ENCODE data around the gene STK32B.

STK32B gene

GRCh38 chr4:5069901-5070300 lies 18.6 kb downstream of the STK32B start:
- no peak for DNase-seq (ENCODE audit: low read depth)

- DNase-seq (ENCODE audit: low read depth), result no peak
These were observed 21.7 kb downstream of the STK32B start for GRCh38 chr4:5072948-5073347.

GRCh38 chr4:5078009-5078408 lies 26.7 kb downstream of the STK32B start:
- DNase-seq (ENCODE audit: low read depth), result no peak

- DNase-seq (ENCODE audit: low read depth), result no peak
These were observed 28.3 kb downstream of the STK32B start for GRCh38 chr4:5079581-5079980.

DNA sequence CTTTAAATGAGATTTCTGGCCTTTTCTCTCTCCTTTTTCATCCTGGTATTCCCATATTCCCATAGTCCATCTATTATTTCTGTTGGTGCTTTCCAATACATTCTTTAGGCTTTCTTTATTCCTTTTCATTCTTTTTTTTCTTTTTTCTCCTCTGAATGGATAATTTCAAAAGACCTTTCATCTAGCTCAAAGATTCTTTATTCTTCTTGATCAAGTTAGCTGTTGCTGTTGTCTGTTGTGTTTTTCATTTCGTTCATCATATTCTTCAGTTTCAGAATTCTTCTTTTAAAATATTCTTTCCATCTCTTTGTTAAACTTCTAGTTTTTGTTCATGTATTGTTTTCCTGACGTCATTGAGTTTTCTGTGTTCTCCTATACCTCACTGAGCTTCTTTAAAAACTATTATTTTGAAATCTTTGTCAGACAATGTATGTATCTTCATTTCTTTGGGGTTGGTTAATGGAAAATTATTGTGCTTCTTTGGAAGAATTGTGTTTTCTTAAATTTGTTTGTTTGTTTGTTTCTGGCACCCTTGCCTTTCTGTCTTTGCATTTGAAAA lies 30.2 kb downstream of the STK32B start:
- no peak for DNase-seq (ENCODE audit: low read depth)

DNA sequence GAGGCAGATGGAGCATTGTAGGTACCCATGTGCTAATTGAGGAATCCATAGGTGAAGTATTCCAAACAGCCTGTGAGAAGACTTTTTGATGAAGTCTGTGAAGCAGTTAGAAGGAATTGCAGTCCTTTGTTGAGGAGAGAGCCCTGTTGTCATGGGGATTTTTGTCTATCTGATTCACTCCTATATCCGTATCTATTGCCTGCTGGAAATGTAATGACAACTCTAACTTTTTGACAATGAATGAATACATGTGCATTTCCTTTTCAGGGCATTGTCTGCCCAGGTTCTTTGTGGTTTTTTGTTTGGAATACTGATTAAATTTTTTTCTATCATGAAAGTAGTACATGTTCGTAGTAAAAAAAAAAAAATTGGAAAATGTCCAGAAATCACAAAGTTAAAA lies 31.1 kb downstream of the STK32B start:
- DNase-seq (ENCODE audit: low read depth), result no peak

GRCh38 chr4:5084911-5085475 lies 33.7 kb downstream of the STK32B start:
- no peak for DNase-seq (ENCODE audit: low read depth)

DNA sequence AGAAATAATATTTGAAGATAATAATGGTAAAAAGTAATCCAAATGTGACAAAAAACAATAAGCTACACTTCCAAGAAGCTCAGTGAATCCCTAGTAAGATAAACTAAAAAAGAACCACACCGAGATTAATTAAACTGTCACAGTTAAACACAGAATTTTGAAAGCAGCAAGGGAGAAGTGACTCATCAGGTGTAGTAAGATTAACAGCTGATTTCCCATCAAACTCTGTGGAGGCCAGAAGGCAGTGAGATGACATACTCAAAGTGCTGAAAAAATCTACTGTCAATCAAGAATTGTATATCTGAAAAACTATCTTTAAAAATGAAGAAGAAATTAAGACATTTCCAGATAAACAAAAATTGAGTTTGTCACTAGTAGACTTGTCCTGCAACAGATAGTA lies 35.3 kb downstream of the STK32B start:
- DNase-seq (ENCODE audit: low read depth), result no peak

DNA sequence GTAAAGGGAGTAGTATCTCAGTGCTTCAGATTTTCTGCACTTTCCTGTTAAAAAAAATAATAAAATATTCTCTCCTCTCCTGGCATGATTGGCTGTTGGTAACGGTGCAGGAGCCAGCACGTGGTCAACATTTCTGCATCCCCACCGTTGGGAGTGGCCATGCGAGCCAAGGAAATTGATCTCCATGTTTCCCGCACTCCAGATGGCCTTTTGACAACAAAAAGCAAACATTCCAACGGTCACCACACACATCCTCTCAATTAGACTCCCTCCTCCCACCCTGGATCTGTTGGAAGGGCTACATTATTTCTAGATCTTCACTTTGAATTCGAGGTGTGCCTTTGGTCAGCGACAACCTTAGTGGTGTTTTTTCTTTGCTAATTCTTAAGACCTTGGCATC lies 45.0 kb downstream of the STK32B start:
- no peak for DNase-seq (ENCODE audit: low read depth)

DNA sequence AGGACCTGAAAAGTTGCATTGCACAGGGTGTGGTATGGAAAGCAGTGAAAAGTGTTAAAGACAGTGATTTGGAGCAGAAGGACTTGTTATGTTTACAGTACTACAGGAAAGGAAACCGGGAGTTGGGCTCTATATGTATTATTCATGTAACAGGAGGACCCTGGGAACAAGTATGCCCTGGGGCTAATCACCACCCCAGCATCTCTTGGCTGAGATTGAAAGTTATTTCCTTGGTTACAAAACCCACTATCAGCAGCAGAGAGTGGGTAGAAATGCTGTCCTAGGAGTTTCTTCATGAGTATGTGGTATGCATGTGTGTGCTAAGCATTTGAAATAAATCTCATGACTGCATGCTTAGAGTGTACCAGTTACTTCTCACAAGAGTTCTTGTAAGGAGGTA lies 46.9 kb downstream of the STK32B start:
- no peak for DNase-seq (ENCODE audit: low read depth)

GRCh38 chr4:5100336-5100735 lies 49.1 kb downstream of the STK32B start:
- DNase-seq (ENCODE audit: low read depth), result no peak

DNA sequence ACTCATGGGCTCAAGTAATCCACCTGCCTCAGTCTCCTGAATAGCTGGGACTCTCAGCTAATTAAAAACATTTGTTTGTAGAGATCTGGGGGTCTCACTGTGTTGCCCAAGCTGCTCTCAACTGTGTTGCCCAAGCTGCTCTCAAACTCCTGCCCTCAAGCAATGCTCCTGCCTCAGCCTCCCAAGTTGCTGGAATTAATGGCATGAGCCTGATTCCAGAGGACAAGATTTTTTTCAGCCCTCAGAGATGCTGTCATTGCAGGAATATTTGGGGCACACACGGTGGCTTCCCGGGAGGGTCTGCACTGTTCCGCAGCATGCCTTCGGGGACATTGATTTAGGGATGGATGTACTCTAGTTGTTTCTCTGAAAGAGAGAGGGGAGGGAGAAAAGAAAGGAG lies 49.7 kb downstream of the STK32B start:
- no peak for DNase-seq (ENCODE audit: low read depth)

GRCh38 chr4:5101571-5101970 lies 50.3 kb downstream of the STK32B start:
- no peak for DNase-seq (ENCODE audit: low read depth)

GRCh38 chr4:5110901-5111300 lies 59.6 kb downstream of the STK32B start:
- no peak for DNase-seq (ENCODE audit: low read depth)

- no peak for DNase-seq (ENCODE audit: low read depth)
These were observed 61.2 kb downstream of the STK32B start for GRCh38 chr4:5112333-5113095.

DNA sequence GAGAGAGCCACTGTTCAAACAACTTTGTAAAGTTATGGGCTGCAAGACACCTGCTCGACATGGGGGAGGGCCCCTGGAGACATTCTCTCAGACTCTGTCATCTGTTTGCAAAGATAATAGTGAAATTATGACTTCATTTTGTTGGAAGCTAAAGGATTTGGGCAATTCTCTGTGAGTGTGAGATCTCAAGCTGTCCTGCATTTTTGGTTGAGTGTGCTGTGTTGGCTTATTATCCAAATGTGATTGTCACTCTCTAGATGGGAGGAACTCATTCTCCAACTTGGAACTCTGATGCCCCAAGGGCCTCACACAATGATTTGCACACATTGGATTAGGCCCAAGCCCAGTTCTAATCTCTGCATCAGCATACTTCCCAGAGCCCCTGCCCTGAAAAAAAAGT lies 63.7 kb downstream of the STK32B start:
- DNase-seq (ENCODE audit: low read depth), result no peak

GRCh38 chr4:5118091-5118786 lies 67.0 kb downstream of the STK32B start:
- DNase-seq (ENCODE audit: low read depth), result no peak

- no peak for DNase-seq (ENCODE audit: low read depth)
These were observed 67.9 kb downstream of the STK32B start for GRCh38 chr4:5118994-5119835.

DNA sequence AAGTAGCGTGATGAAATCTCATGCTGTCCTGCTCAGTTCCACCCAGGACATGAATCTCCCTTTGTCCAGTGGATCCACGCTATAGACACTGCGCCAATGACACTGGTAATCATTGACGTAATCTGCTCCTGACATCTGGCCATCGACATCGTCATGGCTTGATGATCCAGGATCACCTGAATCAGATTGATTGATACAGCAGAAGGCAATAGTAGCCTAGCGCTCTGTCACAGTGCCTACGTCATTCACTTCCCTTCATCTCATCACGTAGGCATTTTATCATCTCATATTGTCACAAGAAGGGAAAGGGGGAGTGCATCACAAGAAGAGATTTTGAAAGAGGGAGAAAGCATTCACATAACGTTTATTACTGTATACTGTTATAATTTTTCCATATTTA lies 68.8 kb downstream of the STK32B start:
- no peak for DNase-seq (ENCODE audit: low read depth)

DNA sequence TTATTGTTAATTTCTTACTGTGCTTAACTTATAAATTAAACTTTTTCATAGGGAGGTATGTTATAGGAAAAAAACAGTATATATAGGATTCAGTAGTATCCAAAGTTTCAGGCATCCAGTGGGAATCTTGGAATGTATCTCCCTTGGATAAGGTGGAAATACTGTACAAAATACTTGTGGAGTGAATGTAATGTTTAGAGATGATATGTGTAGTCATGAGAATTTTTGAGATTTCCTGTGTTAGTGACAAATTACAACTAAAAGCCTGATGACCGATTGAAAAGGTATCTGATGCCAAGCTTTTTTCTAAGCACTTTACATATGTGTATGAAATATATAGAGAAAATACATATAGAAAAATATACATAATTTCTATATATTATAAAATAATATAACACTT lies 69.2 kb downstream of the STK32B start:
- no peak for DNase-seq (ENCODE audit: low read depth)

GRCh38 chr4:5122114-5122513 lies 70.8 kb downstream of the STK32B start:
- DNase-seq (ENCODE audit: low read depth), result no peak

- no peak for DNase-seq (ENCODE audit: low read depth)
These were observed 73.6 kb downstream of the STK32B start for GRCh38 chr4:5124876-5125275.

All from stimulated activated CD8-positive, alpha-beta memory T cell treated with anti-CD3 and anti-CD28 coated beads, Interleukin-15, amount 100 ng/mL, for 1 hour (primary cell).